WTC11 (cell line): ENCODE measurements around the gene CHKA.

ENCODE experiments used
- ATF1 ChIP-seq: sonication (generic); formaldehyde crosslinking; IDR thresholded peaks from 2 replicates; pipeline ENCODE4 v1.8.1; 2023; ENCODE audit warnings: mild to moderate bottlenecking, moderate library complexity, missing genetic modification reagents
- ATF2 ChIP-seq: sonication (generic); formaldehyde crosslinking; IDR thresholded peaks from 2 replicates; pipeline ENCODE4 v1.8.1; 2022; ENCODE audit warnings: low read depth, missing genetic modification reagents, borderline replicate concordance
- CREB1 ChIP-seq: sonication (generic); formaldehyde crosslinking; IDR thresholded peaks from 2 replicates; pipeline ENCODE4 v1.8.0; 2023; ENCODE audit warnings: mild to moderate bottlenecking, missing genetic modification reagents
- CTCF ChIP-seq: fragments of 200-600 bp; IDR thresholded peaks from 2 replicates; pipeline ENCODE4 v1.8.0; 2022; ENCODE audit warnings: antibody characterized with exemption
- E2F1 ChIP-seq: sonication (generic); formaldehyde crosslinking; IDR thresholded peaks from 2 replicates; pipeline ENCODE4 v1.8.0; 2022; ENCODE audit warnings: mild to moderate bottlenecking, missing genetic modification reagents
- E2F5 ChIP-seq: sonication (generic); formaldehyde crosslinking; IDR thresholded peaks from 2 replicates; pipeline ENCODE4 v1.8.1; 2022; ENCODE audit warnings: mild to moderate bottlenecking, moderate library complexity, missing genetic modification reagents
- FOXJ3 ChIP-seq: sonication (generic); formaldehyde crosslinking; IDR thresholded peaks from 2 replicates; pipeline ENCODE4 v1.9.0; 2021; ENCODE audit warnings: missing genetic modification reagents, mild to moderate bottlenecking, borderline replicate concordance
- MAX ChIP-seq: sonication (generic); formaldehyde crosslinking; IDR thresholded peaks from 2 replicates; pipeline ENCODE4 v1.8.0; 2022; ENCODE audit warnings: mild to moderate bottlenecking, missing genetic modification reagents
- NR1H2 ChIP-seq: sonication (generic); formaldehyde crosslinking; IDR thresholded peaks from 2 replicates; pipeline ENCODE4 v1.9.0; 2021; ENCODE audit warnings: mild to moderate bottlenecking, moderate library complexity, missing genetic modification reagents
- NR2C2 ChIP-seq: sonication (generic); formaldehyde crosslinking; IDR thresholded peaks from 2 replicates; pipeline ENCODE4 v1.8.0; 2022; ENCODE audit warnings: mild to moderate bottlenecking, missing genetic modification reagents
- NR3C1 ChIP-seq: sonication (generic); formaldehyde crosslinking; conservative IDR thresholded peaks from 2 replicates; pipeline ENCODE4 v1.8.1; 2023; ENCODE audit warnings: low read depth, mild to moderate bottlenecking, missing genetic modification reagents
- STAT6 ChIP-seq: sonication (generic); formaldehyde crosslinking; conservative IDR thresholded peaks from 2 replicates; pipeline ENCODE4 v1.8.1; 2023; ENCODE audit warnings: mild to moderate bottlenecking, low read depth, missing genetic modification reagents, moderate library complexity
- TEAD4 ChIP-seq: sonication (generic); formaldehyde crosslinking; IDR thresholded peaks from 2 replicates; pipeline ENCODE4 v1.8.0; 2022; ENCODE audit warnings: mild to moderate bottlenecking, missing genetic modification reagents

- no peak for TF ChIP-seq NR2C2
- no peak for TF ChIP-seq CTCF
- no peak for TF ChIP-seq NR3C1 (CRISPR knock-in tag)
- no peak for TF ChIP-seq CREB1
- TF ChIP-seq E2F5 (CRISPR knock-in tag), result no peak
- no peak for TF ChIP-seq ATF1 (CRISPR knock-in tag)
- no peak for TF ChIP-seq E2F1 (CRISPR knock-in tag)
- TF ChIP-seq MAX (CRISPR knock-in tag), result no peak
- no peak for TF ChIP-seq STAT6 (CRISPR knock-in tag)
- TF ChIP-seq ATF2 (CRISPR knock-in tag), result no peak
- TF ChIP-seq TEAD4 (CRISPR knock-in tag), result no peak
- no peak for TF ChIP-seq NR1H2 (CRISPR knock-in tag)
- TF ChIP-seq FOXJ3 (CRISPR knock-in tag), result no peak
Observed at GRCh38 chr11:68146704-68147474, 25.7 kb upstream of the CHKA start.
